ENCODE results near the gene GALT. TPM values are rescaled to one million over a fixed set of nuclear protein-coding genes. Genes with fewer than 3 reads are reported as not detected.
A peak's percentile ranks its signal among the peaks of the same experiment; 100 is the strongest.

The GALT gene
- total RNA-seq, 6 experiments from 2014 or later, result 58.2 to 157 (median 117) TPM

GRCh38 chr9:34625186-34625486 is 21.3 kb upstream of the GALT start:
- no peak for TF ChIP-seq POLR2A (IDR thresholded peaks at IDR 0.05)
- no peak for TF ChIP-seq CTCF (IDR thresholded peaks at IDR 0.05)
- ATAC-seq, result no peak
- Histone ChIP-seq H3K36me3 (no peaks in the 10 kb centered on the region), H3K9me3 (no peaks in the 10 kb centered on the region), H3K4me1 (peaks cover 0 to 17% (median 1%) of the 10 kb centered on the region in 4 donors), H3K4me3 (no peak overlapping the region), H3K27me3 (no peaks in the 10 kb centered on the region), H3K27ac (no peak overlapping the region)
- intact Hi-C loops (cut with DNase I), result no loop called here
- no peak for DNase-seq
- 54% methylated on average over 2 of the region's 3 CpGs for WGBS (ENCODE audit: insufficient coverage, low coverage, low lambda C conversion rate, missing lambda C conversion rate)

- ATAC-seq, result no peak
- 41% methylated on average over 12 of the region's 20 CpGs for WGBS (ENCODE audit: insufficient coverage, low coverage, low lambda C conversion rate, missing lambda C conversion rate)
- Histone ChIP-seq H3K9me3 (no peaks in the 10 kb centered on the region), H3K27me3 (no peaks in the 10 kb centered on the region), H3K27ac (no peak overlapping the region), H3K36me3 (no peaks in the 10 kb centered on the region), H3K4me3 (peak overlapping the region in 2 of 3 donors; percentile 49 to 50), H3K4me1 (peaks cover 0 to 29% (median 5%) of the 10 kb centered on the region in 4 donors)
- DNase-seq, result no peak
- TF ChIP-seq CTCF (IDR thresholded peaks at IDR 0.05) (no peak), POLR2A (IDR thresholded peaks at IDR 0.05) (no peak)
- intact Hi-C loops (cut with DNase I), result no loop called here
These were observed 18.5 kb upstream of the GALT start for GRCh38 chr9:34627716-34628655.

GRCh38 chr9:34628656-34629490 is 17.6 kb upstream of the GALT start, which contains the start of gene ARID3C:
ARID3C (minus strand) TSS chr9:34629066; CDS start chr9:34628014, 1,052 bp downstream.
- H3K4me1 ChIP-seq, result peaks cover 0 to 36% (median 9%) of the 10 kb centered on the region in 4 donors
- peak; percentile 62 to 77 (median 72) for ATAC-seq
- peak; percentile 68 to 72 (median 68) for DNase-seq
- H3K36me3 ChIP-seq, result no peaks in the 10 kb centered on the region
- H3K27ac ChIP-seq, result peak within 1 kb of the TSS in 1 of 3 donors; percentile 83
- peak within 1 kb of the TSS; percentile 34 to 50 (median 49) for H3K4me3 ChIP-seq
- WGBS (ENCODE audit: insufficient coverage, low coverage, low lambda C conversion rate, missing lambda C conversion rate), result 7% methylated on average over 10 of the region's 69 CpGs
- TF ChIP-seq CTCF (IDR thresholded peaks at IDR 0.05) (no peak), POLR2A (IDR thresholded peaks at IDR 0.05) (no peak)
- H3K9me3 ChIP-seq, result no peaks in the 10 kb centered on the region
- H3K27me3 ChIP-seq, result no peaks in the 10 kb centered on the region
- intact Hi-C loops (cut with DNase I), result no loop called here

- H3K4me3 ChIP-seq, result peak overlapping the region in 2 of 3 donors; percentile 34 to 49
- ATAC-seq, result no peak
These were observed 17.0 kb upstream of the GALT start for GRCh38 chr9:34629491-34629808.

More at GRCh38 chr9:34629491-34629808, 17.0 kb upstream of the GALT start:
- Histone ChIP-seq H3K27me3 (no peaks in the 10 kb centered on the region), H3K27ac (peak overlapping the region in 1 of 3 donors; percentile 83), H3K4me1 (peaks cover 0 to 36% (median 11%) of the 10 kb centered on the region in 4 donors), H3K9me3 (no peaks in the 10 kb centered on the region), H3K36me3 (no peaks in the 10 kb centered on the region)
- intact Hi-C loops (cut with DNase I), result no loop called here
- DNase-seq, result no peak
- WGBS (ENCODE audit: insufficient coverage, low coverage, low lambda C conversion rate, missing lambda C conversion rate), result 45% methylated on average over 2 of the region's 5 CpGs
- TF ChIP-seq POLR2A (IDR thresholded peaks at IDR 0.05) (no peak), CTCF (IDR thresholded peaks at IDR 0.05) (no peak)

All from right lobe of liver (tissue), 6 donors.